ENCODE data around the gene CXCR6. TPM values are rescaled to one million over a fixed set of nuclear protein-coding genes. Genes with fewer than 3 reads are reported as not detected.

Gene CXCR6
- total RNA-seq, 2 experiments from 2014 or later, result 0.49 to 0.58 TPM

GRCh38 chr3:45937206-45938042, 5.8 kb upstream of the CXCR6 start:
- peaks cover 22% of the 10 kb centered on the region for H3K4me1 Mint-ChIP-seq
- peaks cover 33% of the 10 kb centered on the region for H3K36me3 Mint-ChIP-seq
- H3K27me3 Mint-ChIP-seq, result no peaks in the 10 kb centered on the region
- H3K9me3 Mint-ChIP-seq, result peaks cover 4% of the 10 kb centered on the region
- H3K27ac Mint-ChIP-seq, result no peak overlapping the region
- no peak for DNase-seq
- H3K4me3 Mint-ChIP-seq, result no peak overlapping the region

GRCh38 chr3:45938043-45938435, 5.2 kb upstream of the CXCR6 start:
- Mint-ChIP-seq H3K27ac (no peak overlapping the region), H3K36me3 (peaks cover 34% of the 10 kb centered on the region)

GRCh38 chr3:45938864-45939263, 4.4 kb upstream of the CXCR6 start:
- H3K27me3 Mint-ChIP-seq, result no peaks in the 10 kb centered on the region
- peaks cover 35% of the 10 kb centered on the region for H3K36me3 Mint-ChIP-seq
- peak overlapping the region; percentile 0 for H3K27ac Mint-ChIP-seq
- H3K4me3 Mint-ChIP-seq, result no peak overlapping the region
- peak; percentile 78 for DNase-seq
- peaks cover 37% of the 10 kb centered on the region for H3K4me1 Mint-ChIP-seq
- H3K9me3 Mint-ChIP-seq, result peaks cover 4% of the 10 kb centered on the region

More at GRCh38 chr3:45938043-45938435, 5.2 kb upstream of the CXCR6 start:
- Mint-ChIP-seq H3K9me3 (peaks cover 4% of the 10 kb centered on the region), H3K4me3 (no peak overlapping the region), H3K4me1 (peaks cover 28% of the 10 kb centered on the region), H3K27me3 (no peaks in the 10 kb centered on the region)
- no peak for DNase-seq

GRCh38 chr3:45939341-45939771, 3.9 kb upstream of the CXCR6 start:
- Mint-ChIP-seq H3K9me3 (peaks cover 4% of the 10 kb centered on the region), H3K36me3 (peaks cover 31% of the 10 kb centered on the region), H3K4me1 (peaks cover 38% of the 10 kb centered on the region), H3K4me3 (no peak overlapping the region), H3K27ac (peak overlapping the region; percentile 0), H3K27me3 (no peaks in the 10 kb centered on the region)
- DNase-seq, result peak; percentile 22

GRCh38 chr3:45940004-45940780, 3.1 kb upstream of the CXCR6 start:
- Mint-ChIP-seq H3K27ac (no peak overlapping the region), H3K9me3 (peaks cover 4% of the 10 kb centered on the region), H3K27me3 (no peaks in the 10 kb centered on the region), H3K4me3 (no peak overlapping the region), H3K4me1 (peaks cover 46% of the 10 kb centered on the region), H3K36me3 (peaks cover 29% of the 10 kb centered on the region)
- DNase-seq, result no peak

- Mint-ChIP-seq H3K4me3 (no peak overlapping the region), H3K4me1 (peaks cover 47% of the 10 kb centered on the region), H3K9me3 (peaks cover 4% of the 10 kb centered on the region), H3K36me3 (peaks cover 29% of the 10 kb centered on the region), H3K27me3 (no peaks in the 10 kb centered on the region), H3K27ac (no peak overlapping the region)
- DNase-seq, result no peak
These were observed 2.4 kb upstream of the CXCR6 start for GRCh38 chr3:45940781-45941365.

- DNase-seq, result no peak
- H3K4me1 Mint-ChIP-seq, result peaks cover 51% of the 10 kb centered on the region
- H3K27me3 Mint-ChIP-seq, result no peaks in the 10 kb centered on the region
- no peak overlapping the region for H3K4me3 Mint-ChIP-seq
- H3K36me3 Mint-ChIP-seq, result peaks cover 40% of the 10 kb centered on the region
- H3K27ac Mint-ChIP-seq, result no peak overlapping the region
- H3K9me3 Mint-ChIP-seq, result peaks cover 4% of the 10 kb centered on the region
These were observed 1.0 kb upstream of the CXCR6 start for GRCh38 chr3:45942051-45942825.

GRCh38 chr3:45944830-45945620, 1.8 kb downstream of the CXCR6 start:
- Mint-ChIP-seq H3K36me3 (peaks cover 63% of the 10 kb centered on the region), H3K9me3 (peaks cover 4% of the 10 kb centered on the region), H3K27me3 (no peaks in the 10 kb centered on the region), H3K4me3 (no peak overlapping the region), H3K27ac (no peak overlapping the region), H3K4me1 (peaks cover 61% of the 10 kb centered on the region)
- DNase-seq, result no peak

- Mint-ChIP-seq H3K36me3 (peaks cover 59% of the 10 kb centered on the region), H3K4me3 (no peak overlapping the region), H3K4me1 (peaks cover 70% of the 10 kb centered on the region), H3K27me3 (no peaks in the 10 kb centered on the region), H3K9me3 (no peaks in the 10 kb centered on the region), H3K27ac (no peak overlapping the region)
- no peak for DNase-seq
These were observed 3.0 kb downstream of the CXCR6 start for GRCh38 chr3:45946307-45946706.

- H3K4me3 Mint-ChIP-seq, result no peak overlapping the region
- no peak overlapping the region for H3K27ac Mint-ChIP-seq
- DNase-seq, result no peak
- H3K4me1 Mint-ChIP-seq, result peaks cover 73% of the 10 kb centered on the region
- no peaks in the 10 kb centered on the region for H3K9me3 Mint-ChIP-seq
- peaks cover 63% of the 10 kb centered on the region for H3K36me3 Mint-ChIP-seq
- no peaks in the 10 kb centered on the region for H3K27me3 Mint-ChIP-seq
These were observed 3.6 kb downstream of the CXCR6 start for GRCh38 chr3:45946875-45947274.

- H3K27ac Mint-ChIP-seq, result no peak overlapping the region
These were observed 4.1 kb downstream of the CXCR6 start for GRCh38 chr3:45947361-45947760.

GRCh38 chr3:45948311-45948781, 5.1 kb downstream of the CXCR6 start:
- no peaks in the 10 kb centered on the region for H3K9me3 Mint-ChIP-seq
- peaks cover 68% of the 10 kb centered on the region for H3K4me1 Mint-ChIP-seq
- H3K27ac Mint-ChIP-seq, result no peak overlapping the region
- no peaks in the 10 kb centered on the region for H3K27me3 Mint-ChIP-seq
- H3K4me3 Mint-ChIP-seq, result no peak overlapping the region
- H3K36me3 Mint-ChIP-seq, result peaks cover 71% of the 10 kb centered on the region
- DNase-seq, result no peak

More at GRCh38 chr3:45947361-45947760, 4.1 kb downstream of the CXCR6 start:
- Mint-ChIP-seq H3K27me3 (no peaks in the 10 kb centered on the region), H3K9me3 (no peaks in the 10 kb centered on the region), H3K4me1 (peaks cover 73% of the 10 kb centered on the region), H3K36me3 (peaks cover 63% of the 10 kb centered on the region), H3K4me3 (no peak overlapping the region)
- no peak for DNase-seq

- no peaks in the 10 kb centered on the region for H3K27me3 Mint-ChIP-seq
- H3K36me3 Mint-ChIP-seq, result peaks cover 75% of the 10 kb centered on the region
- no peaks in the 10 kb centered on the region for H3K9me3 Mint-ChIP-seq
- DNase-seq, result no peak
- H3K4me1 Mint-ChIP-seq, result peaks cover 65% of the 10 kb centered on the region
- H3K4me3 Mint-ChIP-seq, result no peak overlapping the region
- no peak overlapping the region for H3K27ac Mint-ChIP-seq
These were observed 5.6 kb downstream of the CXCR6 start for GRCh38 chr3:45948881-45949280.

- H3K27me3 Mint-ChIP-seq, result no peaks in the 10 kb centered on the region
- no peaks in the 10 kb centered on the region for H3K9me3 Mint-ChIP-seq
- DNase-seq, result no peak
- peak overlapping the region; percentile 72 for H3K27ac Mint-ChIP-seq
- H3K4me3 Mint-ChIP-seq, result no peak overlapping the region
- H3K4me1 Mint-ChIP-seq, result peaks cover 63% of the 10 kb centered on the region
- H3K36me3 Mint-ChIP-seq, result peaks cover 80% of the 10 kb centered on the region
These were observed 6.2 kb downstream of the CXCR6 start for GRCh38 chr3:45949432-45949831.
